NCI-H2171 treated with DMSO at 0.1 percent for 48 hours (cell line): ENCODE results near the gene LLGL2.
A peak's percentile ranks its signal among the peaks of the same experiment; 100 is the strongest.
"Not testable (repeated sequence)": the region's sequence is repeated elsewhere in the genome, so short reads cannot be mapped to it uniquely, and the experiment has no call there.

Experiments used
- DNase-seq: peaks from one replicate; lab custom pipeline; 2025; lab: John Stamatoyannopoulos, UW

The LLGL2 gene

GRCh38 chr17:75571197-75571884, 45.8 kb downstream of the LLGL2 start:
- no peak for DNase-seq

GRCh38 chr17:75571885-75572215, 46.4 kb downstream of the LLGL2 start:
- no peak for DNase-seq

- no peak for DNase-seq
Observed at GRCh38 chr17:75572713-75573539, 47.4 kb downstream of the LLGL2 start.

GRCh38 chr17:75573540-75573957, 48.1 kb downstream of the LLGL2 start:
- DNase-seq: no peak

GRCh38 chr17:75573994-75574393, 48.5 kb downstream of the LLGL2 start:
- DNase-seq: no peak

GRCh38 chr17:75574404-75575036, 49.0 kb downstream of the LLGL2 start:
- no peak for DNase-seq

GRCh38 chr17:75575197-75575596, 49.7 kb downstream of the LLGL2 start:
- DNase-seq: no peak

GRCh38 chr17:75575728-75576127, 50.2 kb downstream of the LLGL2 start:
- DNase-seq: no peak

GRCh38 chr17:75576661-75577060, 51.2 kb downstream of the LLGL2 start:
- no peak for DNase-seq

- DNase-seq: not testable (repeated sequence)
Observed at GRCh38 chr17:75581121-75581725, 55.7 kb downstream of the LLGL2 start.

GRCh38 chr17:75583197-75583596, 57.7 kb downstream of the LLGL2 start:
- DNase-seq: not testable (repeated sequence)

- no peak for DNase-seq
Observed at GRCh38 chr17:75584849-75585175, 59.3 kb downstream of the LLGL2 start.

GRCh38 chr17:75587675-75588595, 62.4 kb downstream of the LLGL2 start, which contains the start of gene MYO15B:
Gene MYO15B (plus strand): TSS chr17:75587800. CDS start chr17:75588058, 258 bp downstream.
- DNase-seq: peak; percentile 53

GRCh38 chr17:75588596-75589011, 63.1 kb downstream of the LLGL2 start:
- peak; percentile 30 for DNase-seq

- peak; percentile 87 for DNase-seq
Observed at GRCh38 chr17:75589012-75589918, 63.8 kb downstream of the LLGL2 start.

- no peak for DNase-seq
Observed at GRCh38 chr17:75589919-75590303, 64.4 kb downstream of the LLGL2 start.

GRCh38 chr17:75590314-75590761, 64.8 kb downstream of the LLGL2 start:
- no peak for DNase-seq

- DNase-seq: no peak
Observed at GRCh38 chr17:75590849-75591721, 65.6 kb downstream of the LLGL2 start.

- no peak for DNase-seq
Observed at GRCh38 chr17:75591722-75592302, 66.3 kb downstream of the LLGL2 start.
